MM.1S (cell line): Measurements from ENCODE around the gene CCDC178.
"Not testable (repeated sequence)": the region's sequence is repeated elsewhere in the genome, so short reads cannot be mapped to it uniquely, and the experiment has no call there.

Experiments
- DNase-seq: peaks from one replicate; pipeline ENCODE4 v3.0.0-alpha.2; 2015
- H2AFZ ChIP-seq: fragments of 300-600 bp; sonication (generic); 2 replicates; pipeline ENCODE4 v1.6.0; 2016; ENCODE audit warnings: antibody characterized with exemption, low read length
- H3F3A ChIP-seq: fragments of 300-600 bp; sonication (generic); 2 replicates; pipeline ENCODE4 v1.6.1; 2016; ENCODE audit warnings: mild to moderate bottlenecking, antibody characterized with exemption, low read length, moderate library complexity, mixed read lengths; ENCODE audit not compliant: insufficient read depth
- H3K27ac ChIP-seq: fragments of 300-600 bp; sonication (generic); 2 replicates; pipeline ENCODE4 v1.5.1; 2016; ENCODE audit warnings: mild to moderate bottlenecking, low read length
- H3K27me3 ChIP-seq: fragments of 300-600 bp; sonication (generic); replicated peaks from 2 replicates; pipeline ENCODE4 v1.6.0; 2016; ENCODE audit warnings: low read length; ENCODE audit not compliant: insufficient read depth
- H3K36me3 ChIP-seq: fragments of 300-600 bp; sonication (generic); replicated peaks from 2 replicates; pipeline ENCODE4 v1.6.1; 2016; ENCODE audit warnings: mild to moderate bottlenecking, low read length, mixed read lengths; ENCODE audit not compliant: insufficient read depth
- H3K4me1 ChIP-seq: fragments of 300-600 bp; sonication (generic); 2 replicates; pipeline ENCODE4 v1.6.1; 2016; ENCODE audit warnings: low read length, mixed read lengths
- H3K4me2 ChIP-seq: fragments of 300-600 bp; sonication (generic); 2 replicates; pipeline ENCODE4 v1.6.0; 2016; ENCODE audit warnings: low read depth, low read length
- H3K4me3 ChIP-seq: fragments of 300-600 bp; sonication (generic); 2 replicates; pipeline ENCODE4 v1.5.1; 2016; ENCODE audit warnings: low read length, mixed read lengths
- H3K79me2 ChIP-seq: fragments of 300-600 bp; sonication (generic); 2 replicates; pipeline ENCODE4 v1.6.1; 2016; ENCODE audit warnings: mixed run types, low read length, mixed read lengths
- H3K9ac ChIP-seq: fragments of 300-600 bp; sonication (generic); 2 replicates; pipeline ENCODE4 v1.6.1; 2016; ENCODE audit warnings: low read length, mixed read lengths
- H3K9me2 ChIP-seq: fragments of 300-600 bp; sonication (generic); replicated peaks from 2 replicates; pipeline ENCODE4 v1.6.1; 2016; ENCODE audit warnings: mild to moderate bottlenecking, low read length, mixed read lengths; ENCODE audit not compliant: insufficient read depth
- H3K9me3 ChIP-seq: fragments of 300-600 bp; sonication (generic); replicated peaks from 2 replicates; pipeline ENCODE4 v1.6.1; 2016; ENCODE audit warnings: mild to moderate bottlenecking, low read length, mixed read lengths; ENCODE audit not compliant: insufficient read depth
- H4K20me1 ChIP-seq: fragments of 300-600 bp; sonication (generic); 2 replicates; pipeline ENCODE4 v1.6.1; 2016; ENCODE audit warnings: mild to moderate bottlenecking, low read length, moderate library complexity, mixed read lengths; ENCODE audit not compliant: insufficient read depth
- EZH2 ChIP-seq: fragments of 300-600 bp; sonication (generic); optimal IDR thresholded peaks from 2 replicates; pipeline ENCODE3; 2017; ENCODE audit warnings: low read depth, mild to moderate bottlenecking, antibody characterized with exemption, low read length, mixed read lengths
- EZH2phosphoT487 ChIP-seq: fragments of 300-600 bp; sonication (generic); IDR thresholded peaks from 2 replicates; pipeline ENCODE4 v1.6.1; 2018; ENCODE audit warnings: antibody characterized with exemption, low read length
- TF ChIP-seq, protein P1 (sequence below): fragments of 300-600 bp; sonication (generic); IDR thresholded peaks from 2 replicates; pipeline ENCODE4 v1.5.1; 2016; ENCODE audit warnings: antibody characterized with exemption, low read length, mixed read lengths

Gene CCDC178

DNA sequence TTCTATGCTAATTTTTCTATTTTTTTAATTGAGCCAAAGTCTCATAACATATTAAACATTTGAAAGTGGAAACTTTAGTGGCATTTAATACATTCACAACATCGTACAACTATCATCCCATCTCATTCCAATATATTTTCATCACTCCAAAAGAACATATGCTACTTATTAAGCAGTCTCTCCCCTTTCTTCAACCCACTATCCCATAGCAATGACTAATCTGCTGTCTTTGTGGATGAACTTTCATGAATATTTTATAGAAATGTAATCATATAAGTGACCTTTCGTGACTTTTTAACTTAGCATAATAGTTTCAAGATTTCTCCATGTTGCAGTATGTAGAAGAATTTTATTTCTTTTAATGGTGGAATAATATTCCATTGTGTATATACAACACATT lies 90.3 kb downstream of the CCDC178 start:
- Histone ChIP-seq H4K20me1 (no peaks in the 10 kb centered on the region), H3K4me2 (no peak overlapping the region), H3K4me1 (no peaks in the 10 kb centered on the region), H3K9ac (no peak overlapping the region), H3K36me3 (no peaks in the 10 kb centered on the region), H3K4me3 (no peak overlapping the region), H3K27ac (no peak overlapping the region), H3K9me2 (no peaks in the 10 kb centered on the region), H3K27me3 (no peaks in the 10 kb centered on the region), H2AFZ (no peak overlapping the region), H3K9me3 (no peaks in the 10 kb centered on the region), H3F3A (no peaks in the 10 kb centered on the region), H3K79me2 (no peaks in the 10 kb centered on the region)
- DNase-seq: no peak
- no peak for TF ChIP-seq EZH2
- TF ChIP-seq EZH2phosphoT487: no peak
- TF ChIP-seq, protein P1, sequence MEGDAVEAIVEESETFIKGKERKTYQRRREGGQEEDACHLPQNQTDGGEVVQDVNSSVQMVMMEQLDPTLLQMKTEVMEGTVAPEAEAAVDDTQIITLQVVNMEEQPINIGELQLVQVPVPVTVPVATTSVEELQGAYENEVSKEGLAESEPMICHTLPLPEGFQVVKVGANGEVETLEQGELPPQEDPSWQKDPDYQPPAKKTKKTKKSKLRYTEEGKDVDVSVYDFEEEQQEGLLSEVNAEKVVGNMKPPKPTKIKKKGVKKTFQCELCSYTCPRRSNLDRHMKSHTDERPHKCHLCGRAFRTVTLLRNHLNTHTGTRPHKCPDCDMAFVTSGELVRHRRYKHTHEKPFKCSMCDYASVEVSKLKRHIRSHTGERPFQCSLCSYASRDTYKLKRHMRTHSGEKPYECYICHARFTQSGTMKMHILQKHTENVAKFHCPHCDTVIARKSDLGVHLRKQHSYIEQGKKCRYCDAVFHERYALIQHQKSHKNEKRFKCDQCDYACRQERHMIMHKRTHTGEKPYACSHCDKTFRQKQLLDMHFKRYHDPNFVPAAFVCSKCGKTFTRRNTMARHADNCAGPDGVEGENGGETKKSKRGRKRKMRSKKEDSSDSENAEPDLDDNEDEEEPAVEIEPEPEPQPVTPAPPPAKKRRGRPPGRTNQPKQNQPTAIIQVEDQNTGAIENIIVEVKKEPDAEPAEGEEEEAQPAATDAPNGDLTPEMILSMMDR: no peak

DNA sequence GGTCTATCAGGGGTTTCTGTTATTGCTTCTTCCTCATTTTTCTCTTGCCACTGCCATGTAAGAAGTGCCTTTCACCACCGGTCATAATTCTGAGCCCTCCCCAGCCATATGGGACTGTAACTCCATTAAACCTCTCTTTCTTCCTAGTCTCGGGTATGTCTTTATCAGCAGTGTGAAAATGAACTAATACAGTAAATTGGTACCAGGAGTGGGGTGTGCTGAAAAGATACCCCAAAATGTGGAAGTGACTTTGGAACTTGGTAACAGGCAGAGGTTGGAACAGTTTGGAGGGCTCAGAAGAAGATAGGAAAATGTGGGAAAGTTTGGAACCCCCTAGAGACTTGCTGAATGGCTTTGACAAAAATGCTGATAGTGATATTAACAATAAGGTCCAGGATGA lies 100.8 kb downstream of the CCDC178 start:
- not testable (repeated sequence) for H3K79me2 ChIP-seq, H3K9me3 ChIP-seq, H3K27me3 ChIP-seq, H3K36me3 ChIP-seq, H4K20me1 ChIP-seq, H3K4me1 ChIP-seq, H3K4me3 ChIP-seq, H3F3A ChIP-seq, H3K9me2 ChIP-seq, H3K9ac ChIP-seq, DNase-seq, H3K4me2 ChIP-seq, H3K27ac ChIP-seq, H2AFZ ChIP-seq

DNA sequence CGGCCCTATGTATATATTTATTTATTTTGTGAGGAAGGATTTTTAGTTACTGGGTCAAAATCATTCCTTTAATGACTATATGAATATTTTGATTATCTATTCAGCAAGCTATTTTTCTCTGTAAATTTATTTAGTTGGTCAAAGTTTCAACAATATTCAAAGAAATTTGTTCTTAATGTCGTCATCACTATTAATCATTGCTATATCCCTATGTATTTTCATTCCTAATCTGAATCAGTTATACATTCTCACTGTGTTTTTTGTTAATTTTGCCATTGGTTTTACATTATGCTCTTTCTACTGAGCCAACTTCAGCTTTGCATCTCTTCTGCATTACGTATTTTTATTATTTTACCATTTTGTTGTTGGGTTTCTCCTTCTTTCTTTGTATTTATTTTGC lies 105.7 kb downstream of the CCDC178 start:
- no peak overlapping the region for H3K4me3 ChIP-seq
- H3K27ac ChIP-seq: no peak overlapping the region
- H3K9me3 ChIP-seq: no peaks in the 10 kb centered on the region
- H2AFZ ChIP-seq: no peak overlapping the region
- no peaks in the 10 kb centered on the region for H3K4me1 ChIP-seq
- H3K9ac ChIP-seq: no peak overlapping the region
- no peak for DNase-seq
- TF ChIP-seq, protein P1: no peak
- no peaks in the 10 kb centered on the region for H3K36me3 ChIP-seq
- no peaks in the 10 kb centered on the region for H4K20me1 ChIP-seq
- no peaks in the 10 kb centered on the region for H3F3A ChIP-seq
- H3K9me2 ChIP-seq: no peaks in the 10 kb centered on the region
- no peaks in the 10 kb centered on the region for H3K27me3 ChIP-seq
- H3K4me2 ChIP-seq: no peak overlapping the region
- no peaks in the 10 kb centered on the region for H3K79me2 ChIP-seq

DNA sequence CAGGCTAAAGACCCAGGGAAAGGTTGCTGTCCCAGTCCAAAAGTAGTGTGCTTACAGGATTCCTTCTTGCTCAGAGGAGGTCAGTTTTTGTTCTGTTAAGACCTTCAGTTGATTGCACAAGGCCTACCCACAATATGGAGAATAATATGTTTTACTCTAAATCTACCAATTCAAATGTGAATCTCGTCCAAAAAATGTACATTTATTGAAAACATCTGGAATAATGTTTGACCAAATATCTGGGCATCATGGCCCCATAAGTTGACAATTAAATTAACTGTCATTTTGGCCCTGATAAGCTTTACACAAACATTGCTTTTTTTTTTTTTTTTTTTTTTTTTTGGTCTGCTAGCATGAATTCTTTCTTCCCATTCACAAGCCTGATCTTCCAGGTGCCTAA lies 109.8 kb downstream of the CCDC178 start:
- no peaks in the 10 kb centered on the region for H3K4me1 ChIP-seq
- H3F3A ChIP-seq: no peaks in the 10 kb centered on the region
- no peaks in the 10 kb centered on the region for H4K20me1 ChIP-seq
- no peaks in the 10 kb centered on the region for H3K27me3 ChIP-seq
- H3K27ac ChIP-seq: no peak overlapping the region
- H2AFZ ChIP-seq: no peak overlapping the region
- no peak overlapping the region for H3K4me2 ChIP-seq
- no peaks in the 10 kb centered on the region for H3K9me3 ChIP-seq
- no peak for TF ChIP-seq EZH2phosphoT487
- H3K4me3 ChIP-seq: no peak overlapping the region
- no peak overlapping the region for H3K9ac ChIP-seq
- no peaks in the 10 kb centered on the region for H3K9me2 ChIP-seq
- no peak for DNase-seq
- H3K79me2 ChIP-seq: no peaks in the 10 kb centered on the region
- no peaks in the 10 kb centered on the region for H3K36me3 ChIP-seq
